ENCODE measurements around the gene ENAH.

DNA sequence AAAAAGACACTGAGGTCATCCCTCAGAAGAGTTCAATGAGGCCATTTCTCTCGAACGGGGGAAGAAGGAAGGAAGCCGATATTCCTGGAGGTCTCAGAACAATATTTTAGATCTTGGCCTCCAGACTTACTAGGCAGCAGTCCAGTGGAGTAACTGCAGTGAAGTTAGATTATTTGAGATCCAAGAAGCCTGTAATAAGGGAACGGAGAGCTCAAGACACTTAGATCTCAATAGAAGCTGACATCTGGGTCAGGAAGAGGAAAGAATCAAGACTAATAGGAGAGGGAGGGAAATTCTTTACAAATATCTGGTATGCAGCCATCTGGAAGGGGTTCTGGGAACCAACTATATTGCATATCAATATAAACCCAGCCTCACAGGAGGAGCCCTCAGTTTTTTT, 13.6 kb upstream of the ENAH start:
- TF ChIP-seq POLR2A (IDR thresholded peaks at IDR 0.05; ENCODE audit: low read length): no peak
- no peak for TF ChIP-seq GATA1 (IDR thresholded peaks at IDR 0.05; ENCODE audit: low read depth, low read length)

Measured in erythroblast (primary cell).